ENCODE data around the gene ZNF207. TPM values are rescaled to one million over a fixed set of nuclear protein-coding genes. Genes with fewer than 3 reads are reported as not detected.
"Not testable (repeated sequence)": the region's sequence is repeated elsewhere in the genome, so short reads cannot be mapped to it uniquely, and the experiment has no call there.

The ZNF207 gene
- total RNA-seq, 1 experiment from 2014 or later: 179 TPM

DNA sequence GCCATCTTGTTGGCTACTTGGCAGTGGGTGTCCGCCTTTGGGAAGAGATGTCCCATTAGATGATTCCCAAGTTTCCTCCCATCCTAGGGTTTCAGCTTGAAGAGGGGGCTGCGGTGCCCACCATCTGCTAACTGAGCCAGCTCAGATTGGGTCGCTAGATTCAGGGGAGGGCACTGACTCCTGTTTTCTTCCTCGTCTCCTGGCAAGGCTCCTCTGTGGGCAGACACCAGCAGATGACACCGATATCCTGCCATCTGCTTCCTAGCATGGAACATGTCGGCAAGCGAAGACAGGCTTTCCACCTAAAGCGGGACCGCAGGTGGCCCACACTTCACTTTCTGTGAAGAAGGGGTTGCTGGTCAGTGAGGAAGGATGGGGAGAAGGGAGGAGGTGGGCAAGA is 35.3 kb upstream of the ZNF207 start:
- Mint-ChIP-seq H3K4me1 (ENCODE audit: insufficient read depth, unreplicated experiment) (no peaks in the 10 kb centered on the region), H3K27ac (ENCODE audit: low read depth, unreplicated experiment) (no peak overlapping the region), H3K36me3 (ENCODE audit: insufficient read depth, unreplicated experiment) (no peaks in the 10 kb centered on the region), H3K4me3 (ENCODE audit: unreplicated experiment) (no peak overlapping the region), H3K27me3 (ENCODE audit: insufficient read depth, unreplicated experiment) (peaks cover 25% of the 10 kb centered on the region), H3K9me3 (ENCODE audit: unreplicated experiment) (no peaks in the 10 kb centered on the region)
- CTCF ChIA-PET: interaction anchor here (0.6 to 3.1 kb wide), 2 partner anchors 21 to 61 kb away, joined by 3 to 11 read pairs; no protein-coding TSS in a partner anchor
- TF ChIP-seq, protein P1, sequence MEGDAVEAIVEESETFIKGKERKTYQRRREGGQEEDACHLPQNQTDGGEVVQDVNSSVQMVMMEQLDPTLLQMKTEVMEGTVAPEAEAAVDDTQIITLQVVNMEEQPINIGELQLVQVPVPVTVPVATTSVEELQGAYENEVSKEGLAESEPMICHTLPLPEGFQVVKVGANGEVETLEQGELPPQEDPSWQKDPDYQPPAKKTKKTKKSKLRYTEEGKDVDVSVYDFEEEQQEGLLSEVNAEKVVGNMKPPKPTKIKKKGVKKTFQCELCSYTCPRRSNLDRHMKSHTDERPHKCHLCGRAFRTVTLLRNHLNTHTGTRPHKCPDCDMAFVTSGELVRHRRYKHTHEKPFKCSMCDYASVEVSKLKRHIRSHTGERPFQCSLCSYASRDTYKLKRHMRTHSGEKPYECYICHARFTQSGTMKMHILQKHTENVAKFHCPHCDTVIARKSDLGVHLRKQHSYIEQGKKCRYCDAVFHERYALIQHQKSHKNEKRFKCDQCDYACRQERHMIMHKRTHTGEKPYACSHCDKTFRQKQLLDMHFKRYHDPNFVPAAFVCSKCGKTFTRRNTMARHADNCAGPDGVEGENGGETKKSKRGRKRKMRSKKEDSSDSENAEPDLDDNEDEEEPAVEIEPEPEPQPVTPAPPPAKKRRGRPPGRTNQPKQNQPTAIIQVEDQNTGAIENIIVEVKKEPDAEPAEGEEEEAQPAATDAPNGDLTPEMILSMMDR (IDR thresholded peaks at IDR 0.05; ENCODE audit: unreplicated experiment): no peak
- DNase-seq (ENCODE audit: unreplicated experiment): no peak
- intact Hi-C loops (cut with micrococcal nuclease): no loop called here
- no TSS peak for BruUV-seq (replicated peaks)
- POLR2A ChIA-PET: no interaction called here

- H3K4me1 Mint-ChIP-seq (ENCODE audit: insufficient read depth, unreplicated experiment): no peaks in the 10 kb centered on the region
- intact Hi-C loops (cut with micrococcal nuclease): no loop called here
- no peaks in the 10 kb centered on the region for H3K36me3 Mint-ChIP-seq (ENCODE audit: insufficient read depth, unreplicated experiment)
- ChIA-PET CTCF (interaction anchor here (0.8 to 3.1 kb wide), 3 partner anchors 13 to 62 kb away, joined by 3 to 11 read pairs (median 6); no protein-coding TSS in a partner anchor), POLR2A (no interaction called here)
- no TSS peak for BruUV-seq (replicated peaks)
- peaks cover 25% of the 10 kb centered on the region for H3K27me3 Mint-ChIP-seq (ENCODE audit: insufficient read depth, unreplicated experiment)
- no peak overlapping the region for H3K27ac Mint-ChIP-seq (ENCODE audit: low read depth, unreplicated experiment)
- TF ChIP-seq, protein P1 (IDR thresholded peaks at IDR 0.05; ENCODE audit: unreplicated experiment): no peak
- H3K9me3 Mint-ChIP-seq (ENCODE audit: unreplicated experiment): no peaks in the 10 kb centered on the region
- DNase-seq (ENCODE audit: unreplicated experiment): no peak
- no peak overlapping the region for H3K4me3 Mint-ChIP-seq (ENCODE audit: unreplicated experiment)
Observed at GRCh38 chr17:32315171-32315570, 34.8 kb upstream of the ZNF207 start.

DNA sequence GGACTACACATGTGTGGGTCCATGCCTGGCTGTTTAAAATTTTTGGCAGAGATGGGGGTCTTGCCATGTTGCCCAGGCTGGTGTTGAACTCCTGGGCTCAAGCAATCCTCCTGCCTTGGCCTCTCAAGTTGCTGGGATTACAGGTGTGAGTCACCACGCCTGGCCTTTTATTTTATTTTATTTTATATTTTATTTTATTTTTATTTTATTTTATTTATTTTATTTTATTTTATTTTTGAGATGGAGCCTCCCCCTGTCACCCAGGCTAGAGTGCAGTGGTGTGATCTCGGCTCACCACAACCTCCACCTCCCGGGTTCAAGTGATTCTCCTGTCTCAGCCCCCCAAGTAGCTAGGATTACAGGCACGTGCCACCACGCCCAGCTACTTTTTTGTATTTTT is 33.3 kb upstream of the ZNF207 start:
- H3K27ac Mint-ChIP-seq (ENCODE audit: low read depth, unreplicated experiment); H3K9me3 Mint-ChIP-seq (ENCODE audit: unreplicated experiment); H3K4me1 Mint-ChIP-seq (ENCODE audit: insufficient read depth, unreplicated experiment); H3K36me3 Mint-ChIP-seq (ENCODE audit: insufficient read depth, unreplicated experiment); DNase-seq (ENCODE audit: unreplicated experiment); H3K4me3 Mint-ChIP-seq (ENCODE audit: unreplicated experiment); intact Hi-C loops (cut with micrococcal nuclease); BruUV-seq (replicated peaks): not testable (repeated sequence)
- CTCF ChIA-PET: interaction anchor here (0.6 to 3.1 kb wide), 5 partner anchors 14 to 833 kb away, joined by 3 to 11 read pairs (median 6); no protein-coding TSS in a partner anchor
- POLR2A ChIA-PET: interaction anchor here (0.5 kb wide), 1 partner anchor 19 kb away, joined by 3 read pairs; no protein-coding TSS in a partner anchor
- H3K27me3 Mint-ChIP-seq (ENCODE audit: insufficient read depth, unreplicated experiment): peaks cover 25% of the 10 kb centered on the region

GRCh38 chr17:32317353-32317752 is 32.6 kb upstream of the ZNF207 start:
- H3K27ac Mint-ChIP-seq (ENCODE audit: low read depth, unreplicated experiment): no peak overlapping the region
- ChIA-PET POLR2A (no interaction called here), CTCF (interaction anchor here (0.5 to 3.0 kb wide), 7 partner anchors 16 to 834 kb away, joined by 3 to 19 read pairs (median 4); partner anchors contain the start of gene LRRC37B)
- no peaks in the 10 kb centered on the region for H3K4me1 Mint-ChIP-seq (ENCODE audit: insufficient read depth, unreplicated experiment)
- H3K4me3 Mint-ChIP-seq (ENCODE audit: unreplicated experiment): no peak overlapping the region
- no TSS peak for BruUV-seq (replicated peaks)
- no peak for DNase-seq (ENCODE audit: unreplicated experiment)
- H3K9me3 Mint-ChIP-seq (ENCODE audit: unreplicated experiment): no peaks in the 10 kb centered on the region
- intact Hi-C loops (cut with micrococcal nuclease): no loop called here
- TF ChIP-seq, protein P1 (IDR thresholded peaks at IDR 0.05; ENCODE audit: unreplicated experiment): no peak
- H3K27me3 Mint-ChIP-seq (ENCODE audit: insufficient read depth, unreplicated experiment): peaks cover 25% of the 10 kb centered on the region
- H3K36me3 Mint-ChIP-seq (ENCODE audit: insufficient read depth, unreplicated experiment): no peaks in the 10 kb centered on the region

All from MCF 10A (cell line).